NOMO-1 treated with dmso at 0.1 percent for 144 hours (cell line): Measurements from ENCODE around the gene PPP1R9A.

Source experiments
- DNase-seq: peaks from one replicate; lab custom pipeline; 2025; ENCODE audit not compliant: unreplicated experiment; lab: John Stamatoyannopoulos, UW

Gene PPP1R9A

GRCh38 chr7:94907026-94907810 lies at the start of gene PPP1R9A:
TSS of gene PPP1R9A (plus strand) at chr7:94907594. CDS start at chr7:94910114, 2,520 bp downstream.
- no peak for DNase-seq

- DNase-seq: no peak
Observed at GRCh38 chr7:94871132-94871531, 36.3 kb upstream of the PPP1R9A start.

- DNase-seq: no peak
Observed at GRCh38 chr7:94873239-94873638, 34.2 kb upstream of the PPP1R9A start.

GRCh38 chr7:94874036-94874785 lies 33.2 kb upstream of the PPP1R9A start:
- DNase-seq: no peak

GRCh38 chr7:94875201-94875600 lies 32.2 kb upstream of the PPP1R9A start:
- DNase-seq: no peak

- DNase-seq: no peak
Observed at GRCh38 chr7:94877731-94878670, 29.4 kb upstream of the PPP1R9A start.

GRCh38 chr7:94882891-94883290 lies 24.5 kb upstream of the PPP1R9A start:
- no peak for DNase-seq

- DNase-seq: no peak
Observed at GRCh38 chr7:94883616-94884015, 23.8 kb upstream of the PPP1R9A start.

- no peak for DNase-seq
Observed at GRCh38 chr7:94888551-94888950, 18.8 kb upstream of the PPP1R9A start.

- DNase-seq: no peak
Observed at GRCh38 chr7:94888995-94889523, 18.3 kb upstream of the PPP1R9A start.

GRCh38 chr7:94890216-94890615 lies 17.2 kb upstream of the PPP1R9A start:
- no peak for DNase-seq

- DNase-seq: no peak
Observed at GRCh38 chr7:94893661-94894060, 13.7 kb upstream of the PPP1R9A start.

GRCh38 chr7:94897541-94897940 lies 9.9 kb upstream of the PPP1R9A start:
- DNase-seq: no peak

GRCh38 chr7:94898340-94898739 lies 9.1 kb upstream of the PPP1R9A start:
- no peak for DNase-seq

GRCh38 chr7:94901981-94902380 lies 5.4 kb upstream of the PPP1R9A start:
- DNase-seq: no peak

- no peak for DNase-seq
Observed at GRCh38 chr7:94903971-94904370, 3.4 kb upstream of the PPP1R9A start.

- no peak for DNase-seq
Observed at GRCh38 chr7:94904982-94905381, 2.4 kb upstream of the PPP1R9A start.

- no peak for DNase-seq
Observed at GRCh38 chr7:94906065-94906851, 1.1 kb upstream of the PPP1R9A start.

- no peak for DNase-seq
Observed at GRCh38 chr7:94907811-94908322, 473 bp downstream of the PPP1R9A start.
